IMR-90 (cell line): ENCODE measurements around the gene BPTF. TPM values are rescaled to one million over a fixed set of nuclear protein-coding genes. Genes with fewer than 3 reads are reported as not detected.

Source experiments
- ATAC-seq: fragments of 200-7000 bp; cut with Tn5 transposase; 2 replicates; pipeline ENCODE4 v1.9.1; 2020; ENCODE audit warnings: low read depth, mild to moderate bottlenecking, moderate library complexity
- BruUV-seq: library from RNA; stranded (reverse); fragments of 400-500 nt; replicated peaks from 2 replicates; lab custom pipeline; 2021; lab: Mats Ljungman, UMichigan
- CTCF ChIA-PET: fragments of 300-600 bp; formaldehyde crosslinking; extraction: SDS; loops from one replicate; lab custom pipeline; 2021; ENCODE audit warnings: antibody characterized with exemption; lab: Yijun Ruan, JAX
- POLR2A ChIA-PET: fragments of 300-600 bp; sonication (Branson Sonifier 250); formaldehyde crosslinking; loops from one replicate; lab custom pipeline; 2022; ENCODE audit warnings: antibody characterized with exemption; ENCODE audit not compliant: unreplicated experiment; lab: Charles Lee
- DNase-seq: peaks from one replicate; pipeline ENCODE4 v3.0.0; 2013
- H2AFZ ChIP-seq: replicated peaks from 2 replicates; pipeline ENCODE3; 2013; ENCODE audit warnings: low read length, mild to moderate bottlenecking; ENCODE audit not compliant: poor library complexity
- H2AK5ac ChIP-seq: 2 replicates; pipeline ENCODE4 v1.6.1; 2013; ENCODE audit warnings: low read depth, low read length, inconsistent platforms
- H2AK9ac ChIP-seq: replicated peaks from 2 replicates; pipeline ENCODE3; 2013; ENCODE audit warnings: mild to moderate bottlenecking, low read depth, low read length, moderate library complexity; ENCODE audit not compliant: poor library complexity
- H2BK120ac ChIP-seq: 2 replicates; pipeline ENCODE4 v1.6.1; 2013; ENCODE audit warnings: low read depth, low read length, inconsistent platforms
- H2BK15ac ChIP-seq: 3 replicates; pipeline ENCODE4 v1.6.1; 2013; ENCODE audit warnings: low read depth, low read length, inconsistent platforms
- H2BK20ac ChIP-seq: 2 replicates; pipeline ENCODE4 v1.6.1; 2013; ENCODE audit warnings: low read depth, mild to moderate bottlenecking, inconsistent platforms, low read length, moderate library complexity
- H2BK5ac ChIP-seq: 2 replicates; pipeline ENCODE4 v1.6.1; 2013; ENCODE audit warnings: mild to moderate bottlenecking, low read depth, low read length, inconsistent platforms; ENCODE audit not compliant: poor library complexity, severe bottlenecking
- H3K14ac ChIP-seq: replicated peaks from 2 replicates; pipeline ENCODE4 v1.6.1; 2013; ENCODE audit warnings: low read depth, low read length, inconsistent platforms
- H3K18ac ChIP-seq: 2 replicates; pipeline ENCODE4 v1.6.1; 2013; ENCODE audit warnings: low read depth, low read length, control low read depth
- H3K23ac ChIP-seq: 2 replicates; pipeline ENCODE4 v1.6.1; 2013; ENCODE audit warnings: low read depth, low read length, inconsistent platforms
- H3K27ac ChIP-seq: 2 replicates; pipeline ENCODE4 v1.5.1; 2013; ENCODE audit warnings: mild to moderate bottlenecking, control low read depth, low read length; ENCODE audit not compliant: insufficient read depth
- H3K27me3 ChIP-seq: 2 replicates; pipeline ENCODE4 v1.6.1; 2013; ENCODE audit warnings: low read length; ENCODE audit not compliant: control insufficient read depth, insufficient read depth
- H3K36me3 ChIP-seq: 2 replicates; pipeline ENCODE4 v1.6.1; 2013; ENCODE audit warnings: low read length, mixed read lengths; ENCODE audit not compliant: control insufficient read depth, insufficient read depth
- H3K4ac ChIP-seq: 2 replicates; pipeline ENCODE4 v1.6.1; 2013; ENCODE audit warnings: low read depth, low read length, inconsistent platforms
- H3K4me1 ChIP-seq: 2 replicates; pipeline ENCODE4 v1.6.1; 2013; ENCODE audit warnings: low read length, mixed read lengths; ENCODE audit not compliant: control insufficient read depth, insufficient read depth
- H3K4me2 ChIP-seq: 2 replicates; pipeline ENCODE4 v1.6.1; 2013; ENCODE audit warnings: low read depth, mild to moderate bottlenecking, control low read depth, low read length, moderate library complexity
- H3K4me3 ChIP-seq: 2 replicates; pipeline ENCODE4 v1.5.1; 2013; ENCODE audit warnings: low read depth, mild to moderate bottlenecking, control low read depth, low read length, moderate library complexity; ENCODE audit not compliant: insufficient read depth
- H3K56ac ChIP-seq: 2 replicates; pipeline ENCODE4 v1.6.1; 2013; ENCODE audit warnings: low read length, inconsistent platforms; ENCODE audit not compliant: insufficient read depth; ENCODE audit errors: extremely low read depth
- H3K79me1 ChIP-seq, 2 experiments: 2 replicates each; pipeline ENCODE4 v1.6.1; 2013; ENCODE audit warnings: low read length in 2 of 2, inconsistent platforms in 1 of 2, low read depth in 1 of 2
- H3K9ac ChIP-seq: 2 replicates; pipeline ENCODE4 v1.6.1; 2013; ENCODE audit warnings: low read depth, low read length, control low read depth
- H3K9me1 ChIP-seq: 2 replicates; pipeline ENCODE4 v1.6.1; 2013; ENCODE audit warnings: low read length, inconsistent platforms; ENCODE audit not compliant: insufficient read depth
- H3K9me3 ChIP-seq: 2 replicates; pipeline ENCODE4 v1.6.1; 2013; ENCODE audit warnings: low read length; ENCODE audit not compliant: control insufficient read depth, insufficient read depth
- H4K20me1 ChIP-seq: 2 replicates; pipeline ENCODE4 v1.6.1; 2013; ENCODE audit warnings: low read length, inconsistent platforms; ENCODE audit not compliant: insufficient read depth
- H4K5ac ChIP-seq: 2 replicates; pipeline ENCODE4 v1.6.1; 2013; ENCODE audit warnings: mild to moderate bottlenecking, low read depth, low read length, control low read depth
- H4K8ac ChIP-seq, 2 experiments: 2 replicates each; pipeline ENCODE4 v1.6.1; 2013; ENCODE audit warnings: low read depth in 2 of 2, low read length in 2 of 2, control low read depth in 1 of 2, inconsistent platforms in 1 of 2
- H4K91ac ChIP-seq: 2 replicates; pipeline ENCODE4 v1.6.1; 2013; ENCODE audit warnings: low read depth, low read length, inconsistent platforms; ENCODE audit not compliant: insufficient read depth
- BHLHE40 ChIP-seq: fragments of 150-350 bp; IDR thresholded peaks from 2 replicates; pipeline ENCODE4 v1.6.1; 2016; ENCODE audit warnings: mild to moderate bottlenecking, low read depth, low read length
- FOS ChIP-seq: fragments of 150-350 bp; IDR thresholded peaks from 2 replicates; pipeline ENCODE4 v1.6.1; 2016; ENCODE audit warnings: low read depth, low read length
- MAFK ChIP-seq: IDR thresholded peaks from 2 replicates; pipeline ENCODE4 v1.6.1; 2012; ENCODE audit warnings: low read depth, low read length, improper control_type of control experiment
- MAZ ChIP-seq: IDR thresholded peaks from 2 replicates; pipeline ENCODE4 v1.6.1; 2012; ENCODE audit warnings: low read depth, mild to moderate bottlenecking, low read length, improper control_type of control experiment, moderate library complexity, borderline replicate concordance
- MXI1 ChIP-seq: IDR thresholded peaks from 2 replicates; pipeline ENCODE4 v1.6.1; 2012; ENCODE audit warnings: low read depth, mild to moderate bottlenecking, low read length, moderate library complexity, borderline replicate concordance
- NFE2L2 ChIP-seq: fragments of 150-350 bp; IDR thresholded peaks from 2 replicates; pipeline ENCODE4 v1.6.1; 2016; ENCODE audit warnings: low read depth, mild to moderate bottlenecking, low read length
- POLR2A ChIP-seq: IDR thresholded peaks from 2 replicates; pipeline ENCODE4 v1.6.1; 2012; ENCODE audit warnings: mild to moderate bottlenecking, low read depth, low read length
- RCOR1 ChIP-seq: IDR thresholded peaks from 2 replicates; pipeline ENCODE4 v1.6.1; 2012; ENCODE audit warnings: mild to moderate bottlenecking, low read length, improper control_type of control experiment; ENCODE audit not compliant: insufficient replicate concordance
- SMC3 ChIP-seq: fragments of 150-350 bp; IDR thresholded peaks from 2 replicates; pipeline ENCODE4 v1.6.1; 2016; ENCODE audit warnings: low read depth, mild to moderate bottlenecking, antibody characterized with exemption, low read length, moderate library complexity
- dilution Hi-C: fragments of 300-500 bp; cut with HindIII; formaldehyde crosslinking; loops from one replicate; pipeline ENCODE4 v1.14.3; 2018; ENCODE audit warnings: low sequenced_read_pairs; ENCODE audit not compliant: unreplicated experiment
- in situ Hi-C: fragments of 300-500 bp; cut with MboI; formaldehyde crosslinking; loops from 3 replicates; pipeline ENCODE4 v1.14.3; 2019; ENCODE audit warnings: low sequenced_read_pairs, inconsistent platforms, mixed read lengths
- intact Hi-C: fragments of 100-400 bp; cut with micrococcal nuclease; formaldehyde crosslinking; loops from 2 replicates; pipeline ENCODE4 v1.10.0; 2022
- polyA plus RNA-seq, 3 experiments: library from polyadenylated mRNA; depleted of rRNA; stranded (reverse); fragments of >200 nt; gene quantifications; 2 replicates each; pipeline ENCODE4 v1.2.3, GENCODE V29; 2012; ENCODE audit warnings: low replicate concordance in 1 of 3
- total RNA-seq: library from RNA; depleted of rRNA; stranded (reverse); fragments of >200 nt; gene quantifications from 2 replicates; pipeline ENCODE4 v1.2.3, GENCODE V29; 2012
- TF ChIP-seq, protein P1 (sequence below): fragments of 150-350 bp; IDR thresholded peaks from 2 replicates; pipeline ENCODE4 v1.6.1; 2016; ENCODE audit warnings: low read depth, mild to moderate bottlenecking, low read length, moderate library complexity, borderline replicate concordance
- TF ChIP-seq, protein P2 (sequence below): conservative IDR thresholded peaks from 2 replicates; pipeline ENCODE4 v1.5.1; 2012; ENCODE audit warnings: mild to moderate bottlenecking, low read depth, low read length, improper control_type of control experiment

Gene BPTF
- total and polyA plus RNA-seq, 2 of the 4 experiments (the other 2 are of a cell fraction): 32.3 to 35.7 TPM

- Histone ChIP-seq H3K9me3 (no peaks in the 10 kb centered on the region), H3K36me3 (no peaks in the 10 kb centered on the region), H2BK120ac (no peak overlapping the region), H4K91ac (no peak overlapping the region), H3K4me1 (no peaks in the 10 kb centered on the region), H3K4ac (no peak overlapping the region), H3K18ac (no peak overlapping the region), H3K9ac (no peak overlapping the region), H3K4me3 (no peak overlapping the region), H2BK20ac (no peak overlapping the region), H3K4me2 (no peak overlapping the region), H4K20me1 (peaks cover 31% of the 10 kb centered on the region), H4K8ac (no peak overlapping the region), H3K56ac (no peak overlapping the region), H2AK9ac (no peak overlapping the region), H3K27me3 (no peaks in the 10 kb centered on the region), H2AFZ (no peak overlapping the region), H2AK5ac (no peak overlapping the region), H3K79me1 (peaks cover 23 to 49% of the 10 kb centered on the region in 2 experiments), H3K27ac (no peak overlapping the region), H4K5ac (no peak overlapping the region), H2BK15ac (no peak overlapping the region), H2BK5ac (no peak overlapping the region), H3K14ac (no peak overlapping the region), H3K23ac (no peak overlapping the region), H3K9me1 (peaks cover 6% of the 10 kb centered on the region)
- TF ChIP-seq RCOR1 (no peak), POLR2A (no peak), SMC3 (no peak), NFE2L2 (no peak), BHLHE40 (no peak), MXI1 (no peak), FOS (no peak), MAFK (no peak), MAZ (no peak)
- TF ChIP-seq, protein P1, sequence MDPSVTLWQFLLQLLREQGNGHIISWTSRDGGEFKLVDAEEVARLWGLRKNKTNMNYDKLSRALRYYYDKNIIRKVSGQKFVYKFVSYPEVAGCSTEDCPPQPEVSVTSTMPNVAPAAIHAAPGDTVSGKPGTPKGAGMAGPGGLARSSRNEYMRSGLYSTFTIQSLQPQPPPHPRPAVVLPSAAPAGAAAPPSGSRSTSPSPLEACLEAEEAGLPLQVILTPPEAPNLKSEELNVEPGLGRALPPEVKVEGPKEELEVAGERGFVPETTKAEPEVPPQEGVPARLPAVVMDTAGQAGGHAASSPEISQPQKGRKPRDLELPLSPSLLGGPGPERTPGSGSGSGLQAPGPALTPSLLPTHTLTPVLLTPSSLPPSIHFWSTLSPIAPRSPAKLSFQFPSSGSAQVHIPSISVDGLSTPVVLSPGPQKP: no peak
- TF ChIP-seq, protein P2, sequence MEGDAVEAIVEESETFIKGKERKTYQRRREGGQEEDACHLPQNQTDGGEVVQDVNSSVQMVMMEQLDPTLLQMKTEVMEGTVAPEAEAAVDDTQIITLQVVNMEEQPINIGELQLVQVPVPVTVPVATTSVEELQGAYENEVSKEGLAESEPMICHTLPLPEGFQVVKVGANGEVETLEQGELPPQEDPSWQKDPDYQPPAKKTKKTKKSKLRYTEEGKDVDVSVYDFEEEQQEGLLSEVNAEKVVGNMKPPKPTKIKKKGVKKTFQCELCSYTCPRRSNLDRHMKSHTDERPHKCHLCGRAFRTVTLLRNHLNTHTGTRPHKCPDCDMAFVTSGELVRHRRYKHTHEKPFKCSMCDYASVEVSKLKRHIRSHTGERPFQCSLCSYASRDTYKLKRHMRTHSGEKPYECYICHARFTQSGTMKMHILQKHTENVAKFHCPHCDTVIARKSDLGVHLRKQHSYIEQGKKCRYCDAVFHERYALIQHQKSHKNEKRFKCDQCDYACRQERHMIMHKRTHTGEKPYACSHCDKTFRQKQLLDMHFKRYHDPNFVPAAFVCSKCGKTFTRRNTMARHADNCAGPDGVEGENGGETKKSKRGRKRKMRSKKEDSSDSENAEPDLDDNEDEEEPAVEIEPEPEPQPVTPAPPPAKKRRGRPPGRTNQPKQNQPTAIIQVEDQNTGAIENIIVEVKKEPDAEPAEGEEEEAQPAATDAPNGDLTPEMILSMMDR: no peak
- no peak for ATAC-seq
- no TSS peak for BruUV-seq
- DNase-seq: no peak
- POLR2A ChIA-PET: no interaction called here
- intact Hi-C loops (no loop called here), dilution Hi-C loops (no loop called here), in situ Hi-C loops (no loop called here)
- CTCF ChIA-PET: interaction anchor here (0.5 to 0.7 kb wide), 2 partner anchors 43 to 60 kb away, joined by 3 read pairs; no protein-coding TSS in a partner anchor
Observed at GRCh38 chr17:67842648-67843047, 17.3 kb downstream of the BPTF start.
